GM12892 (cell line): ENCODE measurements around the gene SLC25A27.

ENCODE experiments used
- POLR2A ChIP-seq: IDR thresholded peaks from 2 replicates; pipeline ENCODE4 v1.6.1; 2011; ENCODE audit warnings: low read depth, low read length, control low read depth
- POLR2AphosphoS5 ChIP-seq: IDR thresholded peaks from 2 replicates; pipeline ENCODE4 v1.6.1; 2011; ENCODE audit warnings: low read depth, low read length, control low read depth
- TAF1 ChIP-seq: IDR thresholded peaks from 2 replicates; pipeline ENCODE4 v1.6.1; 2011; ENCODE audit warnings: low read depth, mild to moderate bottlenecking, control low read depth, low read length, borderline replicate concordance

- TF ChIP-seq POLR2A = no peak
- no peak for TF ChIP-seq POLR2AphosphoS5
- no peak for TF ChIP-seq TAF1
Observed at GRCh38 chr6:46715141-46715540, 62.4 kb downstream of the SLC25A27 start.
